Activated CD4-positive, alpha-beta T cell treated with anti-CD3 and anti-CD28 coated beads, Interleukin-2, amount 10 ng/mL, durations not matched to agents 24 days and 14 days (primary cell): Measurements from ENCODE around the gene KIF3C. TPM values are rescaled to one million over a fixed set of nuclear protein-coding genes. Genes with fewer than 3 reads are reported as not detected.
"Not testable (repeated sequence)": the region's sequence is repeated elsewhere in the genome, so short reads cannot be mapped to it uniquely, and the experiment has no call there.

Source experiments
- DNase-seq: peaks from one replicate; pipeline ENCODE4 v3.0.0; 2022
- H3K27ac Mint-ChIP-seq: one replicate; pipeline ENCODE4 v1.8.0; 2022; ENCODE audit warnings: mild to moderate bottlenecking, mixed read lengths
- H3K27me3 Mint-ChIP-seq: one replicate; pipeline ENCODE4 v1.8.0; 2022; ENCODE audit warnings: mixed read lengths
- H3K36me3 Mint-ChIP-seq: one replicate; pipeline ENCODE4 v1.8.0; 2022; ENCODE audit warnings: low read depth, mild to moderate bottlenecking, mixed read lengths
- H3K4me1 Mint-ChIP-seq: one replicate; pipeline ENCODE4 v1.8.0; 2021; ENCODE audit warnings: mixed read lengths
- H3K4me3 Mint-ChIP-seq: one replicate; pipeline ENCODE4 v1.8.0; 2022; ENCODE audit warnings: mild to moderate bottlenecking, moderate library complexity, mixed read lengths
- H3K9me3 Mint-ChIP-seq: one replicate; pipeline ENCODE4 v1.8.0; 2021; ENCODE audit warnings: mixed read lengths
- intact Hi-C: fragments of 100-400 bp; cut with micrococcal nuclease; formaldehyde crosslinking; loops from one replicate; pipeline ENCODE4 v1.15.1; 2023
- total RNA-seq: library from RNA; stranded (reverse); gene quantifications from 2 replicates; pipeline ENCODE4 v1.2.3, GENCODE V29; 2022

Gene KIF3C
- total RNA-seq, 1 donor from 2014 or later = 6.2 TPM

- Mint-ChIP-seq H3K36me3 (no peaks in the 10 kb centered on the region), H3K27ac (no peak overlapping the region), H3K27me3 (no peaks in the 10 kb centered on the region), H3K4me3 (no peak overlapping the region), H3K4me1 (peaks cover 4% of the 10 kb centered on the region), H3K9me3 (no peaks in the 10 kb centered on the region)
- intact Hi-C loops = no loop called here
- no peak for DNase-seq
Observed at GRCh38 chr2:25960920-25961319, 21.4 kb downstream of the KIF3C start.

GRCh38 chr2:25960396-25960795, 21.9 kb downstream of the KIF3C start:
- H3K27ac Mint-ChIP-seq = no peak overlapping the region

GRCh38 chr2:25958611-25959010, 23.7 kb downstream of the KIF3C start:
- H3K36me3 Mint-ChIP-seq, H3K4me1 Mint-ChIP-seq, H3K9me3 Mint-ChIP-seq, intact Hi-C loops, DNase-seq, H3K27me3 Mint-ChIP-seq, H3K4me3 Mint-ChIP-seq, H3K27ac Mint-ChIP-seq: not testable (repeated sequence)

More at GRCh38 chr2:25960396-25960795, 21.9 kb downstream of the KIF3C start:
- H3K4me1 Mint-ChIP-seq = peaks cover 4% of the 10 kb centered on the region
- H3K27me3 Mint-ChIP-seq = no peaks in the 10 kb centered on the region
- no peak overlapping the region for H3K4me3 Mint-ChIP-seq
- DNase-seq = no peak
- intact Hi-C loops = no loop called here
- H3K9me3 Mint-ChIP-seq = no peaks in the 10 kb centered on the region
- no peaks in the 10 kb centered on the region for H3K36me3 Mint-ChIP-seq

- H3K27me3 Mint-ChIP-seq = no peaks in the 10 kb centered on the region
- no peak overlapping the region for H3K4me3 Mint-ChIP-seq
- intact Hi-C loops = no loop called here
- H3K36me3 Mint-ChIP-seq = no peaks in the 10 kb centered on the region
- H3K27ac Mint-ChIP-seq = no peak overlapping the region
- H3K9me3 Mint-ChIP-seq = no peaks in the 10 kb centered on the region
- no peak for DNase-seq
- H3K4me1 Mint-ChIP-seq = peaks cover 4% of the 10 kb centered on the region
Observed at GRCh38 chr2:25957743-25958142, 24.6 kb downstream of the KIF3C start.

GRCh38 chr2:25955869-25956535, 26.3 kb downstream of the KIF3C start:
- intact Hi-C loops = no loop called here
- Mint-ChIP-seq H3K4me3 (no peak overlapping the region), H3K4me1 (peaks cover 2% of the 10 kb centered on the region), H3K27ac (no peak overlapping the region), H3K36me3 (no peaks in the 10 kb centered on the region), H3K9me3 (no peaks in the 10 kb centered on the region), H3K27me3 (no peaks in the 10 kb centered on the region)
- DNase-seq = no peak

- Mint-ChIP-seq H3K4me3 (no peak overlapping the region), H3K27me3 (no peaks in the 10 kb centered on the region), H3K4me1 (no peaks in the 10 kb centered on the region), H3K36me3 (no peaks in the 10 kb centered on the region), H3K9me3 (no peaks in the 10 kb centered on the region), H3K27ac (no peak overlapping the region)
- DNase-seq = no peak
- intact Hi-C loops = no loop called here
Observed at GRCh38 chr2:25955036-25955435, 27.3 kb downstream of the KIF3C start.

GRCh38 chr2:25954199-25954752, 28.0 kb downstream of the KIF3C start:
- Mint-ChIP-seq H3K9me3 (no peaks in the 10 kb centered on the region), H3K4me1 (no peaks in the 10 kb centered on the region), H3K36me3 (no peaks in the 10 kb centered on the region), H3K27me3 (no peaks in the 10 kb centered on the region), H3K4me3 (no peak overlapping the region), H3K27ac (no peak overlapping the region)
- intact Hi-C loops = loop anchor here (5.0 kb wide), 2 partner anchors 102 to 623 kb away; no protein-coding TSS in a partner anchor
- DNase-seq = no peak

- intact Hi-C loops = loop anchor here (1.0 to 5.0 kb wide), 4 partner anchors 40 to 626 kb away; no protein-coding TSS in a partner anchor
- Mint-ChIP-seq H3K4me3 (no peak overlapping the region), H3K36me3 (no peaks in the 10 kb centered on the region), H3K9me3 (no peaks in the 10 kb centered on the region), H3K27me3 (no peaks in the 10 kb centered on the region), H3K27ac (no peak overlapping the region), H3K4me1 (peaks cover 3% of the 10 kb centered on the region)
- DNase-seq = peak; percentile 90
Observed at GRCh38 chr2:25951071-25951547, 31.2 kb downstream of the KIF3C start.

- intact Hi-C loops = no loop called here
- Mint-ChIP-seq H3K36me3 (no peaks in the 10 kb centered on the region), H3K27ac (no peak overlapping the region), H3K9me3 (no peaks in the 10 kb centered on the region), H3K4me3 (no peak overlapping the region), H3K4me1 (peaks cover 3% of the 10 kb centered on the region), H3K27me3 (no peaks in the 10 kb centered on the region)
- DNase-seq = no peak
Observed at GRCh38 chr2:25948437-25948836, 33.9 kb downstream of the KIF3C start.

- Mint-ChIP-seq H3K4me1 (no peaks in the 10 kb centered on the region), H3K9me3 (no peaks in the 10 kb centered on the region)
- no peak for DNase-seq
Observed at GRCh38 chr2:25941042-25941441, 41.3 kb downstream of the KIF3C start.

GRCh38 chr2:25939257-25939668, 43.0 kb downstream of the KIF3C start:
- H3K36me3 Mint-ChIP-seq = no peaks in the 10 kb centered on the region
- intact Hi-C loops = no loop called here
- H3K4me1 Mint-ChIP-seq = no peaks in the 10 kb centered on the region
- H3K9me3 Mint-ChIP-seq = no peaks in the 10 kb centered on the region
- DNase-seq = no peak
- H3K27me3 Mint-ChIP-seq = no peaks in the 10 kb centered on the region
- H3K27ac Mint-ChIP-seq = no peak overlapping the region
- H3K4me3 Mint-ChIP-seq = no peak overlapping the region

More at GRCh38 chr2:25941042-25941441, 41.3 kb downstream of the KIF3C start:
- Mint-ChIP-seq H3K36me3 (no peaks in the 10 kb centered on the region), H3K4me3 (no peak overlapping the region), H3K27ac (no peak overlapping the region), H3K27me3 (no peaks in the 10 kb centered on the region)
- intact Hi-C loops = no loop called here

GRCh38 chr2:25938345-25938744, 44.0 kb downstream of the KIF3C start:
- H3K9me3 Mint-ChIP-seq = no peaks in the 10 kb centered on the region
- H3K27ac Mint-ChIP-seq = no peak overlapping the region
- intact Hi-C loops = no loop called here
- no peak overlapping the region for H3K4me3 Mint-ChIP-seq
- H3K4me1 Mint-ChIP-seq = no peaks in the 10 kb centered on the region
- no peak for DNase-seq
- no peaks in the 10 kb centered on the region for H3K36me3 Mint-ChIP-seq
- no peaks in the 10 kb centered on the region for H3K27me3 Mint-ChIP-seq

- Mint-ChIP-seq H3K27ac (no peak overlapping the region), H3K9me3 (no peaks in the 10 kb centered on the region), H3K4me3 (no peak overlapping the region), H3K27me3 (no peaks in the 10 kb centered on the region), H3K4me1 (no peaks in the 10 kb centered on the region), H3K36me3 (no peaks in the 10 kb centered on the region)
- intact Hi-C loops = no loop called here
- DNase-seq = no peak
Observed at GRCh38 chr2:25936889-25937545, 45.3 kb downstream of the KIF3C start.

GRCh38 chr2:25933622-25934021, 48.7 kb downstream of the KIF3C start:
- Mint-ChIP-seq H3K4me3 (no peak overlapping the region), H3K27ac (no peak overlapping the region), H3K36me3 (no peaks in the 10 kb centered on the region), H3K4me1 (no peaks in the 10 kb centered on the region), H3K27me3 (no peaks in the 10 kb centered on the region), H3K9me3 (no peaks in the 10 kb centered on the region)
- intact Hi-C loops = no loop called here
- no peak for DNase-seq
